Naive thymus-derived CD4-positive, alpha-beta T cell (primary cell): ENCODE results near the gene RILPL1. TPM values are rescaled to one million over a fixed set of nuclear protein-coding genes. Genes with fewer than 3 reads are reported as not detected.

Experiments
- ATAC-seq: fragments of 150-1000 bp; cut with Tn5 transposase; 2 replicates; pipeline ENCODE4 v1.10.0; 2021; ENCODE audit warnings: mild to moderate bottlenecking, moderate library complexity
- CTCF ChIA-PET: fragments of 350-600 bp; sonication (Branson Sonifier 250); formaldehyde crosslinking; loops from one replicate; lab custom pipeline; 2021; ENCODE audit warnings: antibody characterized with exemption; lab: Charles Lee
- POLR2A ChIA-PET: fragments of 350-600 bp; sonication (Branson Sonifier 250); formaldehyde crosslinking; loops from one replicate; lab custom pipeline; 2021; ENCODE audit warnings: antibody characterized with exemption, inconsistent platforms; lab: Charles Lee
- DNase-seq, 9 donors: peaks; one replicate each; pipeline versions ENCODE4 v3.0.0 to v3.0.0-alpha.2; 2020 to 2022; ENCODE audit warnings: mixed read lengths in 1 of 9
- H3K27ac ChIP-seq: one replicate; pipeline ENCODE4 v1.7.0; 2013; ENCODE audit warnings: mild to moderate bottlenecking, low read depth, low read length, moderate library complexity
- H3K27me3 ChIP-seq, 2 donors: one replicate each; pipeline ENCODE4 v1.7.0; 2013; ENCODE audit warnings: low read length in 2 of 2, mild to moderate bottlenecking in 2 of 2, moderate library complexity in 2 of 2; ENCODE audit not compliant: control insufficient read depth in 2 of 2, insufficient read depth in 2 of 2
- H3K36me3 ChIP-seq, 3 experiments: 1 replicate in 2 of 3; 2 replicates in 1 of 3; pipeline ENCODE4 v1.7.0; 2013; ENCODE audit warnings: low read length in 3 of 3, mild to moderate bottlenecking in 3 of 3, moderate library complexity in 1 of 3; ENCODE audit not compliant: insufficient read depth in 3 of 3, control insufficient read depth in 2 of 3
- H3K4me1 ChIP-seq, 2 donors: one replicate each; pipeline ENCODE4 v1.7.0; 2013; ENCODE audit warnings: low read length in 2 of 2, mild to moderate bottlenecking in 2 of 2, moderate library complexity in 1 of 2; ENCODE audit not compliant: control insufficient read depth in 2 of 2, insufficient read depth in 2 of 2
- H3K4me3 ChIP-seq: 2 replicates; pipeline ENCODE4 v1.7.0; 2013; ENCODE audit warnings: mild to moderate bottlenecking, low read length
- H3K9me3 ChIP-seq, 3 experiments: 1 replicate in 2 of 3; 2 replicates in 1 of 3; pipeline ENCODE4 v1.7.0; 2013; ENCODE audit warnings: low read length in 3 of 3; ENCODE audit not compliant: control insufficient read depth in 2 of 3
- H3K27ac Mint-ChIP-seq, 9 donors: one replicate each; pipeline ENCODE4 v1.8.0; 2020 to 2022; ENCODE audit warnings: mixed read lengths in 9 of 9, mild to moderate bottlenecking in 8 of 9, moderate library complexity in 5 of 9, inconsistent platforms in 2 of 9
- H3K27me3 Mint-ChIP-seq, 5 donors: one replicate each; pipeline ENCODE4 v1.8.0; 2021 to 2022; ENCODE audit warnings: mixed read lengths in 5 of 5, mild to moderate bottlenecking in 1 of 5
- H3K36me3 Mint-ChIP-seq, 5 donors: one replicate each; pipeline ENCODE4 v1.8.0; 2020 to 2022; ENCODE audit warnings: mixed read lengths in 5 of 5, mild to moderate bottlenecking in 3 of 5, inconsistent platforms in 1 of 5
- H3K4me1 Mint-ChIP-seq, 7 donors: one replicate each; pipeline ENCODE4 v1.8.0; 2020 to 2022; ENCODE audit warnings: mixed read lengths in 7 of 7, mild to moderate bottlenecking in 3 of 7, inconsistent platforms in 1 of 7
- H3K4me3 Mint-ChIP-seq, 10 donors: one replicate each; pipeline ENCODE4 v1.8.0; 2020 to 2022; ENCODE audit warnings: mild to moderate bottlenecking in 10 of 10, mixed read lengths in 10 of 10, moderate library complexity in 6 of 10, inconsistent platforms in 2 of 10
- H3K9me3 Mint-ChIP-seq, 11 donors: one replicate each; pipeline ENCODE4 v1.8.0; 2020 to 2022; ENCODE audit warnings: mixed read lengths in 11 of 11, mild to moderate bottlenecking in 4 of 11, inconsistent platforms in 1 of 11, moderate library complexity in 1 of 11
- intact Hi-C, 2 donors: fragments of 100-400 bp; cut with micrococcal nuclease; formaldehyde crosslinking; loops; one replicate each; pipeline ENCODE4 v1.15.1; 2023
- polyA plus RNA-seq, 2 donors: library from polyadenylated mRNA; unstranded; fragments of 300-500 nt; fragmentation: Illumina TruSeq; gene quantifications; one replicate each; pipeline ENCODE4 v1.2.3, GENCODE V29; 2021
- total RNA-seq, 6 experiments: library from RNA in 5 of 6; stranded (reverse) in 5 of 6; gene quantifications; 1 replicate in 5 of 6; 2 replicates in 1 of 6; pipeline ENCODE4 v1.2.3 and lab custom pipeline; 2021 to 2026

RILPL1 gene
- total and polyA plus RNA-seq, 7 experiments from 2014 or later, result 0.29 to 9.2 (median 3.6) TPM; not detected in 1

DNA sequence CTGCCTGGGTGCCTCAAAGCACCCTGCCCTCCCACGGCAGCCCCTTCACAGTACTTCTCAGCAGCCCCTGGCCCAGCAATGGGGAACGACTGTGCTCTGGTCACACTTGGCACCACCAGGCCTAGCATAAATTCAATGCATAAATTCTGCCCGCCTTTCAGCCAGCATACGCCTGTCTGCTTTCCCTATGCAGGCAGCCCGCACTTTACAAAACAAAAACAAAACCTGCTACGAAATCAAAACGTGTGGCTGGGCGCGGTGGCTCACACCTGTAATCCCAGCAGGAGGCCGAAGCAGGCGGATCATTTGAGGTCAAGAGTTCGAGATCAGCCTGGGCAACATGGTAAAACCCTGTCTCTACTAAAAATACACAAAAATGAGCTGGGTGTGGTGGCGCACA, 42.0 kb downstream of the RILPL1 start:
- ChIA-PET POLR2A (interaction anchor here (1.1 to 1.6 kb wide), 2 partner anchors 8 to 32 kb away, joined by 4 to 5 read pairs; no protein-coding TSS in a partner anchor), CTCF (no interaction called here)
- no peak overlapping the region for H3K27ac ChIP-seq
- Mint-ChIP-seq H3K27me3 (no peaks in the 10 kb centered on the region), H3K27ac (no peak overlapping the region), H3K4me3 (no peak overlapping the region), H3K9me3 (no peaks in the 10 kb centered on the region), H3K36me3 (peaks cover 0 to 3% (median 0%) of the 10 kb centered on the region in 5 donors), H3K4me1 (peaks cover 0 to 9% (median 0%) of the 10 kb centered on the region in 7 donors)
- intact Hi-C loops, result no loop called here
- ATAC-seq (no peak), DNase-seq (no peak)
- H3K27me3 ChIP-seq, result no peaks in the 10 kb centered on the region
- no peaks in the 10 kb centered on the region for H3K36me3 ChIP-seq
- no peak overlapping the region for H3K4me3 ChIP-seq
- H3K4me1 ChIP-seq, result no peaks in the 10 kb centered on the region
- no peaks in the 10 kb centered on the region for H3K9me3 ChIP-seq

DNA sequence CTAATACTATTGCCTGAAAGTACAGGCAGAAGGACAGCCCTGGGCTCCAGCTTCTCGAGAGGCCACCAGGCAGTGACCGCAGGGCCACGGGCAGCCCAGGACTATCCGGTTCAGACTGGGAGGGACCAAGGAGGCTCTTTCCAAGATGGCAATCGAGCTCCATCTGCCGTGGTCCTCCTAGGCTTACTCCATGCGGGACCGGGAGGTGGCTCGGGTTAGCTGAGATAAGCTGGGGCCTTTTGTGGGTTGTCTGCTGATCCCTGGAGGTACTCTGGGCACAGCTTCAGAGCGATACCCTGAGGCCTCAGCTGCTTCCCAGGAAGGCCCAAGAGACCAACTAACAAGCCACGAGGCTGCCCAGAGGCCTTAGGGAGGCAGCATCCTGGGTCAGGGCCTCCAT, 42.5 kb downstream of the RILPL1 start:
- ChIA-PET POLR2A (interaction anchor here (1.1 to 1.6 kb wide), 2 partner anchors 8 to 31 kb away, joined by 4 to 5 read pairs; no protein-coding TSS in a partner anchor), CTCF (no interaction called here)
- Histone ChIP-seq H3K36me3 (no peaks in the 10 kb centered on the region), H3K27me3 (no peaks in the 10 kb centered on the region), H3K4me1 (no peaks in the 10 kb centered on the region), H3K27ac (no peak overlapping the region), H3K9me3 (no peaks in the 10 kb centered on the region), H3K4me3 (no peak overlapping the region)
- peaks cover 0 to 3% (median 0%) of the 10 kb centered on the region in 5 donors for H3K36me3 Mint-ChIP-seq
- intact Hi-C loops, result no loop called here
- H3K27me3 Mint-ChIP-seq, result no peaks in the 10 kb centered on the region
- no peak overlapping the region for H3K4me3 Mint-ChIP-seq
- ATAC-seq (no peak), DNase-seq (no peak)
- no peak overlapping the region for H3K27ac Mint-ChIP-seq
- H3K4me1 Mint-ChIP-seq, result peaks cover 0 to 13% (median 3%) of the 10 kb centered on the region in 7 donors
- no peaks in the 10 kb centered on the region for H3K9me3 Mint-ChIP-seq

DNA sequence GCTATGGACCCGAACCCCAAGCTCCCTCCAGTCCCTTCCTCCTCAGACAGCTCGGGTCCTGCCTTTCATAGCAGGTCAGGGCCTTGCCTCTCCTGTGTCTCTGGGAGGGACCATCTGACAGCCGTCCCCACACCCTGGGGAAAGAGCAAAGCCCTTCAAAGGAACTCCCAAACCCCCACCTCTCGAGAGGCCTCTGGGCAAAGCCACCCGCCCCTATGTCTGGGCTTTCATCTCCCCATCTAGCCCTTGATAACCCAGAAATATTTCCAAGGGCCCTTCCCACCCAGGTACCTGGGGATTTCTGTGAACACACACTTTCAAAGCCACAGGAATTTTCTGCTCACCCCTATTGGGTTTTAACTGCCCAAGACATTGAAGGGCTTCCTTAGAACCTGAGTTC, 43.4 kb downstream of the RILPL1 start:
- Mint-ChIP-seq H3K27ac (peak overlapping the region in 1 of 9 donors; percentile 9), H3K9me3 (no peaks in the 10 kb centered on the region), H3K27me3 (no peaks in the 10 kb centered on the region), H3K36me3 (peaks cover 0 to 3% (median 0%) of the 10 kb centered on the region in 5 donors), H3K4me1 (peaks cover 0 to 18% (median 11%) of the 10 kb centered on the region in 7 donors), H3K4me3 (no peak overlapping the region)
- H3K9me3 ChIP-seq, result no peaks in the 10 kb centered on the region
- peaks cover 0 to 2% of the 10 kb centered on the region in 2 donors for H3K4me1 ChIP-seq
- intact Hi-C loops, result no loop called here
- no peak overlapping the region for H3K27ac ChIP-seq
- CTCF ChIA-PET, result no interaction called here
- H3K36me3 ChIP-seq, result no peaks in the 10 kb centered on the region
- POLR2A ChIA-PET, result interaction anchor here (0.6 to 1.1 kb wide), 3 partner anchors 13 to 305 kb away, joined by 3 read pairs; no protein-coding TSS in a partner anchor
- DNase-seq, result no peak
- no peak overlapping the region for H3K4me3 ChIP-seq
- no peak for ATAC-seq
- no peaks in the 10 kb centered on the region for H3K27me3 ChIP-seq

DNA sequence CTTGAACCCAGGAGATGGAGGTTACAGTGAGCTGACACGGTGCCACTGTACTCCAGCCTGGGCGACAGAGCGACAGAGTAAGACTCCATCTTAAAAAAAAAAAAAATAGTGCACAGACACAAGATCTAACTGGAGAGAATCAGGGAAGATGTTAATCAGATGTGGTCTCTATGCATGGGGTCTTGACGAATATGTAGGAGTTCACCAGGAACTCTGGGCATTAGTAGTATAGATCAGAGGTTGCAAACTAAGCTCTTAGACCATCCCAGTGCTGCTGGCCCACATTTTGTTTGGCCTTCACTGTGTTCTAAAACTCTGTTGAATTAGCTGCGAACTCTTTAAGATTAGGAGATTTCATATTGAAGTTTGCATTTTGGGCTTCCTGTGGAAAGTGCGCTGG, 43.9 kb downstream of the RILPL1 start:
- Histone ChIP-seq H3K36me3 (no peaks in the 10 kb centered on the region), H3K27me3 (no peaks in the 10 kb centered on the region), H3K4me3 (no peak overlapping the region), H3K27ac (no peak overlapping the region), H3K9me3 (no peaks in the 10 kb centered on the region), H3K4me1 (peaks cover 0 to 7% of the 10 kb centered on the region in 2 donors)
- no peak for DNase-seq
- Mint-ChIP-seq H3K27me3 (no peaks in the 10 kb centered on the region), H3K27ac (no peak overlapping the region), H3K4me3 (no peak overlapping the region), H3K4me1 (peaks cover 5 to 23% (median 16%) of the 10 kb centered on the region in 7 donors), H3K36me3 (peaks cover 0 to 3% (median 0%) of the 10 kb centered on the region in 5 donors), H3K9me3 (no peaks in the 10 kb centered on the region)
- no peak for ATAC-seq
- ChIA-PET POLR2A (interaction anchor here (0.6 to 1.1 kb wide), 3 partner anchors 12 to 304 kb away, joined by 3 read pairs; no protein-coding TSS in a partner anchor), CTCF (no interaction called here)
- intact Hi-C loops, result no loop called here

DNA sequence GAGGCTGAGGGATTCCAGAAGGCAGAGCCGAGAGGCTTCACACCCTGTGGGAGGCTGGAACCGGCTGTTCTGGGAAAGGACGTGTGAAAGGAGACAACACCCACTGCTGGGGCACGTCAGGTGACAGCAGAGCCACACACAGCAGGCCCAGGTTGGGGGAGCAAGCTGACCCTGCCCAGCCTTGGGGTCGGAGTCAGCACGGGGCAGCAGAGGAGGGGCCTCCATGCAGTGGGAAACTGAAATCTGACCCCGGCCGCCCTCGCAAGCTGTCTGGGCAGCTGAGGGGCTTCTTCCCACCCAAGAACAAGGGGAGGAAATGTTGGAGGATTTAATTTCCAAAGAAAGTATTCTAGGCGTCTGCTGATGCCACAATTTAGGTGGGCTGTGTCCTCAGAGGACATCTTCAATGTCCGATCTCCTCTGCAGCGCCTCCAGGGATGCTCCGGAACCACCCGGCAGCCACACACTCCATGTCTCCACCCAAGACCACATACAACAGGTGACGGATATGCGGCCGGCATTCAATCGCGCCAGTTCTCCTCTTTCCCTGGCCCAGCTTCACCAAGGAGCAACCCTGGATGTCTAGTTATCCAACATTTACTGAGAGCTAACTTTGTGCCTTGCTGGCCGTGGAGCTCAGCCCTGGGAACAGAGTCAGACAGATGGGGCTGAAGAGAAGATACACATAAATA, 44.8 kb downstream of the RILPL1 start:
- H3K36me3 ChIP-seq, result no peaks in the 10 kb centered on the region
- no peak overlapping the region for H3K27ac ChIP-seq
- no peak overlapping the region for H3K4me3 ChIP-seq
- no peaks in the 10 kb centered on the region for H3K27me3 ChIP-seq
- Mint-ChIP-seq H3K27me3 (no peaks in the 10 kb centered on the region), H3K4me1 (peaks cover 13 to 32% (median 25%) of the 10 kb centered on the region in 7 donors), H3K4me3 (no peak overlapping the region), H3K36me3 (peaks cover 0 to 3% (median 0%) of the 10 kb centered on the region in 5 donors), H3K9me3 (no peaks in the 10 kb centered on the region), H3K27ac (no peak overlapping the region)
- CTCF ChIA-PET, result interaction anchor here (0.8 kb wide), 1 partner anchor 1303 kb away, joined by 3 read pairs; no protein-coding TSS in a partner anchor
- no peaks in the 10 kb centered on the region for H3K9me3 ChIP-seq
- H3K4me1 ChIP-seq, result peaks cover 6 to 16% of the 10 kb centered on the region in 2 donors
- POLR2A ChIA-PET, result interaction anchor here (1.0 to 1.4 kb wide), 3 partner anchors 14 to 31 kb away, joined by 3 to 4 read pairs (median 4); partner anchors contain the start of gene SNRNP35
- ATAC-seq (no peak), DNase-seq (no peak)
- intact Hi-C loops, result no loop called here

DNA sequence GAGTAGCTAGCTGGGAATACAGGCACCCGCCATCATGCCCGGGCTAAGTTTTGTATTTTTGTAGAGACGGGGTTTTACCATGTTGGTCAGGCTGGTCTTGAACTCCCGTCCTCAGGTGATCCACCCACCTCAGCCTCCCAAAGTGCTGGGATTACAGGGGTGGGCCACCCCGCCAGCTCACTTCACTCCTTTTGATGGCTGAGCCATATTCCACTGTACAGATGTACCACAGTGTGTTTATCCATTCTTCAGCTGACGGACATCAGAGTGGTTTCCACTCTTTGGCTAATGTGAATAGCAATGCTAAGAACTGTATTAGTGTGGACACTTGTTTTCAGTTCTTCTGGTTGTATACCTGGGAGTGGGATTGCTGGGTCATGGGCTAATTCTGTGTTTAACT, 46.1 kb downstream of the RILPL1 start:
- Mint-ChIP-seq H3K9me3 (no peaks in the 10 kb centered on the region), H3K27ac (peak overlapping the region in 3 of 9 donors; percentile 13 to 74 (median 36)), H3K4me1 (peaks cover 15 to 37% (median 34%) of the 10 kb centered on the region in 7 donors), H3K36me3 (peaks cover 0 to 3% (median 0%) of the 10 kb centered on the region in 5 donors), H3K4me3 (peak overlapping the region in 1 of 10 donors; percentile 12), H3K27me3 (no peaks in the 10 kb centered on the region)
- intact Hi-C loops, result no loop called here
- ATAC-seq, result no peak
- Histone ChIP-seq H3K36me3 (no peaks in the 10 kb centered on the region), H3K9me3 (no peaks in the 10 kb centered on the region), H3K4me1 (peaks cover 6 to 20% of the 10 kb centered on the region in 2 donors), H3K27ac (no peak overlapping the region), H3K27me3 (no peaks in the 10 kb centered on the region), H3K4me3 (no peak overlapping the region)
- no peak for DNase-seq
- POLR2A ChIA-PET, result interaction anchor here (1.4 kb wide), 1 partner anchor 28 kb away, joined by 4 read pairs; no protein-coding TSS in a partner anchor
- CTCF ChIA-PET, result no interaction called here
